Right lobe of liver (tissue), 4 donors: ENCODE measurements around the gene SLC22A1.

Source experiments
- POLR2A ChIP-seq: fragments of 450-650 bp; IDR thresholded peaks from one replicate; pipeline ENCODE4 v1.6.1; 2017; ENCODE audit warnings: antibody characterized with exemption, mild to moderate bottlenecking
- TF ChIP-seq, protein P1 (sequence below), 4 donors: fragments of 200-600 bp in 3 of 4; fragments of 450-650 bp in 1 of 4; IDR thresholded peaks; one replicate each; pipeline versions ENCODE4 v1.5.1 to v1.8.0; 2016 to 2022; ENCODE audit warnings: antibody characterized with exemption in 4 of 4, mild to moderate bottlenecking in 2 of 4
- donor health status: DM: no; HTN: no; CAD: no.
- donor health status: DM: no; HTN: no; CAD: no.
- donor health status: DM: no; HTN: yes; CAD: no.

DNA sequence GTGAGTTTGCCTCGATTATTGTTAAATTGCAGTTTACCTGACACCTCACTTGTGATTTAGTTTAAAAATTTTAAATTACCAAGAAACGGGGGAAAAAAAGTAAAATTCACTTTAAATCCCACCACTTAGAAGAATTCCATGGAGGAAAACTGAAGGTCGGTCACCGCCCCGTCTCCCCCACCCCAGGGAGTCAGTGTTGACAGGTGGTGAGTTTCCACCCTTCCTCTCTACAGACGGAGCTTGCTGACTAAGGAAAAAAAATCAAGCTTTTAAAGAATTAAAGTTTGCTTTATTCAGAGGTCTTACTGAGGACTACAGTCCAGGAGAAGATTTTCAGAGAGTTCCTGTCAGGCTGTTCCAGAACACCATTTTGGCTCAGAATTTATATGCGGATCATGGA, 42.3 kb downstream of the SLC22A1 start:
- TF ChIP-seq, protein P1, sequence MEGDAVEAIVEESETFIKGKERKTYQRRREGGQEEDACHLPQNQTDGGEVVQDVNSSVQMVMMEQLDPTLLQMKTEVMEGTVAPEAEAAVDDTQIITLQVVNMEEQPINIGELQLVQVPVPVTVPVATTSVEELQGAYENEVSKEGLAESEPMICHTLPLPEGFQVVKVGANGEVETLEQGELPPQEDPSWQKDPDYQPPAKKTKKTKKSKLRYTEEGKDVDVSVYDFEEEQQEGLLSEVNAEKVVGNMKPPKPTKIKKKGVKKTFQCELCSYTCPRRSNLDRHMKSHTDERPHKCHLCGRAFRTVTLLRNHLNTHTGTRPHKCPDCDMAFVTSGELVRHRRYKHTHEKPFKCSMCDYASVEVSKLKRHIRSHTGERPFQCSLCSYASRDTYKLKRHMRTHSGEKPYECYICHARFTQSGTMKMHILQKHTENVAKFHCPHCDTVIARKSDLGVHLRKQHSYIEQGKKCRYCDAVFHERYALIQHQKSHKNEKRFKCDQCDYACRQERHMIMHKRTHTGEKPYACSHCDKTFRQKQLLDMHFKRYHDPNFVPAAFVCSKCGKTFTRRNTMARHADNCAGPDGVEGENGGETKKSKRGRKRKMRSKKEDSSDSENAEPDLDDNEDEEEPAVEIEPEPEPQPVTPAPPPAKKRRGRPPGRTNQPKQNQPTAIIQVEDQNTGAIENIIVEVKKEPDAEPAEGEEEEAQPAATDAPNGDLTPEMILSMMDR (IDR thresholded peaks at IDR 0.05) = no peak
- no peak for TF ChIP-seq POLR2A
